GM12892 (cell line): ENCODE results near the gene NECTIN4.
"Not testable (repeated sequence)": the region's sequence is repeated elsewhere in the genome, so short reads cannot be mapped to it uniquely, and the experiment has no call there.

Source experiments
- POLR2A ChIP-seq: IDR thresholded peaks from 2 replicates; pipeline ENCODE4 v1.6.1; 2011; ENCODE audit warnings: low read depth, low read length, control low read depth
- POLR2AphosphoS5 ChIP-seq: IDR thresholded peaks from 2 replicates; pipeline ENCODE4 v1.6.1; 2011; ENCODE audit warnings: low read depth, low read length, control low read depth
- TAF1 ChIP-seq: IDR thresholded peaks from 2 replicates; pipeline ENCODE4 v1.6.1; 2011; ENCODE audit warnings: low read depth, mild to moderate bottlenecking, control low read depth, low read length, borderline replicate concordance

DNA sequence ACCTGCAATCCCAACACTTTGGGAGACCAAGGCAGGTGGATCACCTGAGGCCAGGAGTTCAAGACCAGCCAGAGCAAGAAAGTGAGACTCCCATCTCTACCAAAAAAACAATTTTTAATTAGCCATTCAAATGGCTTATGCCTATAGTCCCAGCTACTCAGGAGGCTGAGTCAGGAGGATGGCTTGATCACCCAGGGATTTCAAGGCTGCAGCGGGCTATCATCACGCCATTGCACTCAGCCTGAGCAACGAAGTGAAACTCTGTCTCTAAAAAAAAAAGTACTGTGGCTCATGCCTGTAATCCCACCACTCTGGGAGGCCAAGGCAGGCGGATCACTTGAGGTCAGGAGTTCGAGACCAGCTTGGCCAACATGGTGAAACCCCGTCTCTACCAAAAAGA, 26.6 kb upstream of the NECTIN4 start:
- not testable (repeated sequence) for TF ChIP-seq POLR2A, TAF1, POLR2AphosphoS5
